AG08396 (cell line): ENCODE data around the gene ADAMTS4.

Experiments
- DNase-seq: peaks from one replicate; pipeline ENCODE4 v3.0.0; 2012; ENCODE audit warnings: low spot score, mixed read lengths

Gene ADAMTS4

DNA sequence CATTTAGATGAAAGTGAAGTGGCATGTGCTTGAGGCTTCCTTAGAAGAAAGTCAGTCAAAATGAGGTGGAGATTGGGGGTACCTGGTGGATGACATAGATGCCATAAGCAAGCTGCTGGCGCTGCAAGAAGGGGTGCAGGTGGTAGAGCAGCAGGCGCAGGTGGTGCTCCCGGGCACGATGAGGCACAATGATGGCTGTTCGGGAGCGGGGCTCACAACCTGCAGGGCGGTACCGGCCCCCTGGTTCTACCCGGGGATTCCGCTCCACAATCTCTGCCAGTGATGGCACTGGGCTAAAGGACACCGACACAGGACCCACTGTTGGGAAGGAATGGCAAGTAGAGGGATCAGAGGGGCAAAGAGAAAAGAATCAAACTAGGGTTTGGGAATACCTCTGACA is 23.9 kb downstream of the ADAMTS4 start:
- no peak for DNase-seq

- no peak for DNase-seq
Measured at GRCh38 chr1:161173711-161174110, 25.1 kb downstream of the ADAMTS4 start.

GRCh38 chr1:161172776-161173376 is 26.0 kb downstream of the ADAMTS4 start:
- DNase-seq, result peak; percentile 90

DNA sequence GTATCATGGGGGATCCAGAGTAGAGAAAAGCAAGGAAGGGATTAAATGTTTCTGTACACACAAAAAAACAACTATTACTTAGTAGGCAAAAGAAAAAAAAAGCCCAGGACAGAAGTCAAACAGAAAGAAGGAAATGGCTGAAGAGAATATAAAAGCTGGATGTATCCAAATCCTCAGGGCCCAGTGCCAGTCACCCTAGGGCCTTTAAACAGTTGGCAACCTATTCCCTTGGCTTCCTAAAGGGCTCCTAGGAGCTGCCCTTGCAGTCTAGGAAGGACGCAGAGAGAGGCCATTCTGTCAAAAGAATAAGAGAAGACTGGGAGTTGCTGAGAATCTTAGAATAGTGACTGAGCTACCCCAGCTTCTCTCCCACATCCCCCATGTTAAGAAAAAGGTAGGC is 26.5 kb downstream of the ADAMTS4 start:
- DNase-seq, result no peak

- no peak for DNase-seq
Measured at GRCh38 chr1:161171696-161172095, 27.2 kb downstream of the ADAMTS4 start.

- no peak for DNase-seq
Measured at GRCh38 chr1:161171191-161171590, 27.7 kb downstream of the ADAMTS4 start.

DNA sequence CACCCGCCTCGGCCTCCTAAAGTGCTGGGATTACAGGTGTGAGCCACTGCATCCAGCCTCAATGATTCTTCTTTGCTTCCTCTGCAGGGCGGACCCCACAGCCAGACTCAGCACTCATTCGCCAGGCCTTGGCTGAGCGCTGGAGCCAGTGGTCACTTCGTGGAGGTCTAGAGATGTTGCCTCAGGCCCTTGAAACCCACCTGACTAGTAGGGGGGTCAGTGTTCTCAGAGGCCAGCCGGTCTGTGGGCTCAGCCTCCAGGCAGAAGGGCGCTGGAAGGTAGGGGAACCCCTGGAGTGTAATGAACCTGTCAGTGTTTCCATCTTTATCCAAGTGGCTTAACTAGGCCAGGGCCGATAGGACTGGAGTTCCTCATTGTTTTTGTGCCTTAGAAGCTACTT is 29.9 kb downstream of the ADAMTS4 start:
- DNase-seq, result no peak

DNA sequence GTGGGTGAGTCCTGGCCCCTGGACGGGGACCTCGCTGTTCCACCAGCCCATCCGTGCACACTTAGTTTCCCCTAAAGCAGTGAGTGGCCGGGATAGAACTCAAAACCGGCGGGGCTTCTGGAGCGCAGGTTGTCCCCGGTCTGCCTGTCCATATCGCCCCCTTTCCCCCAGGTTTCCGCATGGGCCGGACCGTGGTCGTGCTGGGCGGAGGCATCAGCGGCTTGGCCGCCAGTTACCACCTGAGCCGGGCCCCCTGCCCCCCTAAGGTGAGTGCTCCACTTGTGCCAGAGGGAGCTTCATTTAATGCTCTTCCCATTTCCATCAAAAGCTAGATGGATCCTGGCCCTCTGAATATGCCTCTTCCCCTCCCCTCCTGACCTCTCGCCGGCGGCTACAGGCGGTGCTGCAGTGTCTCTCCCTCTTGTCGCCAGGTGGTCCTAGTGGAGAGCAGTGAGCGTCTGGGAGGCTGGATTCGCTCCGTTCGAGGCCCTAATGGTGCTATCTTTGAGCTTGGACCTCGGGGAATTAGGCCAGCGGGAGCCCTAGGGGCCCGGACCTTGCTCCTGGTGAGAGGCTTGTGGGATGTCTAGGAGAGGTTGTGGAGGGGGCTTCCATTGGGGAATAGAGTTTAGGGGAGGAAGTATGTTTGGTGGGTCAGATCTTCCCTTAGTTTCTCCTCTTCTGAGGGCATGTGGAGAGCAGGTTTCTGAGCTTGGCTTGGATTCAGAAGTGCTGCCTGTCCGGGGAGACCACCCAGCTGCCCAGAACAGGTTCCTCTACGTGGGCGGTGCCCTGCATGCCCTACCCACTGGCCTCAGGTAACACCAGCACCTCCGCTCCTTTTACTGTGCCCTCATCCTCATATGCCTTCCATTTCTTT is 31.9 kb downstream of the ADAMTS4 start:
- no peak for DNase-seq

GRCh38 chr1:161165742-161166668 is 32.8 kb downstream of the ADAMTS4 start, which contains the start of gene PPOX:
TSS of gene PPOX (plus strand) at chr1:161166426. CDS start at chr1:161166848, 422 bp downstream.
- peak; percentile 91 for DNase-seq

DNA sequence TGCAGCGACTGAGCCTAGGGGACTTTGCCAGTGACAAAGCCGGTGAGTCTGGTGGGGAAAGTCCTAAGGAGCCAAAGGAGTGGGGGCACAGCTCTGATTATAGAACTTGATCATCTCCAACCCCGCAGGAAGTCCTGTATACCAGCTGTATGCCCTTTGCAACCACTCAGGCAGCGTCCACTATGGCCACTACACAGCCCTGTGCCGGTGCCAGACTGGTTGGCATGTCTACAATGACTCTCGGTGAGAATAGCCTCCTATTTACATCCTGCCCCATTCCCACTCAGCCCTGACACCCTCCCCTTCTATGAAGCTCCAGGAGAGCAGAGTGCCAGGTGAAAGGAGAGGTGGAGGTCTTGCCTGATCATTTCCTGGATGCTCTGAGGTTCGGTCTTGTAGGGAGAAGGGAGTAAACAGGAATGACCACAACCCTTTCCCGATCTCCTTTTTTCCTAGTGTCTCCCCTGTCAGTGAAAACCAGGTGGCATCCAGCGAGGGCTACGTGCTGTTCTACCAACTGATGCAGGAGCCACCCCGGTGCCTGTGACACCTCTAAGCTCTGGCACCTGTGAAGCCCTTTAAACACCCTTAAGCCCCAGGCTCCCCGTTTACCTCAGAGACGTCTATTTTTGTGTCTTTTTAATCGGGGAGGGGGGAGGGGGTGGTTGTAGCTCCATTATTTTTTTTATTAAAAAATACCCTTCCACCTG is 33.8 kb downstream of the ADAMTS4 start:
- DNase-seq, result no peak

- DNase-seq, result no peak
Measured at GRCh38 chr1:161163793-161164192, 35.1 kb downstream of the ADAMTS4 start.

DNA sequence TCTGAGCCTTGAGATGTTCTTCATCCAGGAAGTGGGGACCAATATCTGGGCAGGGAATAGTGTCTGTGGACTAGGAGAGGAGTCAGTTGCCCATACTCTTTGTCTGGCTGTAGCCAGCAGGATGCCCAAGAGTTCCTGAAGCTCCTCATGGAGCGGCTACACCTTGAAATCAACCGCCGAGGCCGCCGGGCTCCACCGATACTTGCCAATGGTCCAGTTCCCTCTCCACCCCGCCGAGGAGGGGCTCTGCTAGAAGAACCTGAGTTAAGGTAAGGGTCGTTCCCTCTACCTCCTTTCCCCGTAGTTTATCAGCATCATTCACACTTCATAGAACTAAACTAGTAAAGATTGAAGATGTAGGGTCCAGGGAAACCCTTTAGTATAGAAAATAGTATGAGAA is 36.0 kb downstream of the ADAMTS4 start:
- DNase-seq, result no peak

DNA sequence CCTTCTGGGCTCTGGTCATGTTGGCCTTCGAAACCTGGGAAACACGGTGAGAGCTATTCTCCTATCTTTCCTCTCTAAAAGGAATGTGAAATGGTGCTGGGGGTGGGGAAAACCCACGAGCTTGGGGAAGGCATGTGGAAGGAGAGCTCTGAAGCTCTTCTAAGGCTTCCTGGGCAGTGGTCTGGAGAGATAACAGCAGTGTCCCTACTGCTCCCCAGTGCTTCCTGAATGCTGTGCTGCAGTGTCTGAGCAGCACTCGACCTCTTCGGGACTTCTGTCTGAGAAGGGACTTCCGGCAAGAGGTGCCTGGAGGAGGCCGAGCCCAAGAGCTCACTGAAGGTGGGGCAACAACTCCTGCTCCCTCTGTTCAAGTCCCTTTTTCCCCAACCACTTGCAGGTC is 36.8 kb downstream of the ADAMTS4 start:
- DNase-seq, result no peak

- no peak for DNase-seq
Measured at GRCh38 chr1:161161652-161162051, 37.2 kb downstream of the ADAMTS4 start.

DNA sequence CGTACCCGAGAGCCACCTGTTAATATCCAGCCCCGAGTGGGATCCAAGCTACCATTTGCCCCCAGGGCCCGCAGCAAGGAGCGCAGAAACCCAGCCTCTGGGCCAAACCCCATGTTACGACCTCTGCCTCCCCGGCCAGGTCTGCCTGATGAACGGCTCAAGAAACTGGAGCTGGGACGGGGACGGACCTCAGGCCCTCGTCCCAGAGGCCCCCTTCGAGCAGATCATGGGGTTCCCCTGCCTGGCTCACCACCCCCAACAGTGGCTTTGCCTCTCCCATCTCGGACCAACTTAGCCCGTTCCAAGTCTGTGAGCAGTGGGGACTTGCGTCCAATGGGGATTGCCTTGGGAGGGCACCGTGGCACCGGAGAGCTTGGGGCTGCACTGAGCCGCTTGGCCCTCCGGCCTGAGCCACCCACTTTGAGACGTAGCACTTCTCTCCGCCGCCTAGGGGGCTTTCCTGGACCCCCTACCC is 38.1 kb downstream of the ADAMTS4 start:
- no peak for DNase-seq

DNA sequence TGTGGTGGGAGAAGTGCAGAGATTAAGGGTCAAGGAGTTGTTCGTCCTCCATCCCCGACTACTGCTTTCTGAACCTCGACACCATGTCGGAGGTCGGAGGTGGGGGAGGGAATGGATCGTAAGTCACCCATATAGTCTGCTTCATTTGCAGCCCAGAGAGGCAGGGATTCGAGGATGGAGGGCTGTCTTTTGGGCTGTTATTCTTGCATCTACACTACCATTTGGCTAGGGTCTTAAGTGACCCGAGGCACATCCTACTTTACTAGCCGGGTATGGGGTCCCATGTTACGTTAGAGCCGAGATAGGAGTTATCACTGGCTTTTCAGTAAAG is 39.0 kb downstream of the ADAMTS4 start:
- no peak for DNase-seq

- DNase-seq, result peak; percentile 98
Measured at GRCh38 chr1:161159087-161159912, 39.6 kb downstream of the ADAMTS4 start, which contains the start of gene USP21. TSS of gene USP21 (plus strand) at chr1:161159500. CDS start at chr1:161160641, 1,141 bp downstream.

DNA sequence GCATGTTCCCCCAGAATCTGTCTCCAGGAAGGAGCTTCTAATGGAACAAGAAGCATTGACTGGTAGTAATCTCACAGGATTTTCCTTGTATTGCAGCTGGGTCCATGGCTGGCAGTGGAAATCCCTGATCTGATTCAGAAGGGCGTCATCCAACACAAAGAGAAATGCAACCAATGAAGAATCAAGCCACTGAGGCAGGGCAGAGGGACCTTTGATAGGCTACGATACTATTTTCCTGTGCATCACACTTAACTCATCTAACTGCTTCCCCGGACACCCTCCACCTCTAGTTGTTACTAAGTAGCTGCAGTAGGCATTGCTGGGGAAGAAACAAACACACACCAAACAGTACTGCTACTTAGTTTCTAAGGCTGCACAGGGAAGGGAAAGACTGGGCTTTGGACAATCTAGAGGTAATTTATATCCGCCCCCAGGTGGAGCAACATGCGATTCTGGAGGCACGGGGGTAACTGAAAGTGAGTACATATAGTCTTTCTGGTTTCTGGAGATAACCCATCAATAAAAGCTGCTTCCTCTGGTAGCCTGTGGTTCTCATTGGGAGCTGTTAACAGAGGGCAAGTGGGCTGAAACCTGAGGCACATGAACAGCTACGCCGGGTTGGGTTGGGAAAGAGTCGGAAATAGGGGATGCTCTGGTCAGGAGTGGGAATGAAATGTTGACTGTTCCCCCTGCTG is 40.4 kb downstream of the ADAMTS4 start:
- no peak for DNase-seq

- DNase-seq, result no peak
Measured at GRCh38 chr1:161157867-161158266, 41.0 kb downstream of the ADAMTS4 start.
